ENCODE results near the gene ZNF850.

GRCh38 chr19:36668646-36669045, 104.0 kb downstream of the ZNF850 start:
- TF ChIP-seq CTCF (IDR thresholded peaks at IDR 0.05) (no peak), POLR2A (IDR thresholded peaks at IDR 0.05) (no peak), POLR2AphosphoS5 (IDR thresholded peaks at IDR 0.05) (no peak)

All from gastroesophageal sphincter (tissue), 3 donors.